Nephron (organoid): ENCODE results near the gene MIOX.

ENCODE experiments used
- H3K27ac Mint-ChIP-seq, 3 experiments: 2 replicates each; pipeline ENCODE4 v1.8.0; 2020; ENCODE audit warnings: mixed read lengths in 3 of 3, mild to moderate bottlenecking in 2 of 3, moderate library complexity in 1 of 3
- H3K27me3 Mint-ChIP-seq: 2 replicates; pipeline ENCODE4 v1.8.0; 2021; ENCODE audit warnings: low read depth, mild to moderate bottlenecking, moderate library complexity, mixed read lengths
- H3K36me3 Mint-ChIP-seq: 2 replicates; pipeline ENCODE4 v1.8.0; 2020; ENCODE audit warnings: low read depth, mixed read lengths
- H3K4me1 Mint-ChIP-seq: 2 replicates; pipeline ENCODE4 v1.8.0; 2020; ENCODE audit warnings: mixed read lengths
- H3K4me3 Mint-ChIP-seq, 3 experiments: 2 replicates each; pipeline ENCODE4 v1.8.0; 2020; ENCODE audit warnings: mild to moderate bottlenecking in 3 of 3, mixed read lengths in 3 of 3, moderate library complexity in 2 of 3
- H3K9me3 Mint-ChIP-seq: 2 replicates; pipeline ENCODE4 v1.8.0; 2020; ENCODE audit warnings: mixed read lengths
- CTCF ChIP-seq, 3 experiments: fragments of 200-600 bp; sonication (generic); IDR thresholded peaks; one replicate each; pipeline ENCODE4 v1.5.0; 2021; ENCODE audit warnings: antibody characterized with exemption in 3 of 3; ENCODE audit not compliant: unreplicated experiment in 3 of 3

MIOX gene

GRCh38 chr22:50486561-50487289, at the start of gene MIOX:
Gene MIOX, plus strand, starts transcription at chr22:50486859. Its CDS starts 39 bp downstream, at chr22:50486898.
- no peak within 1 kb of the TSS for H3K4me3 Mint-ChIP-seq
- no peaks in the 10 kb centered on the region for H3K9me3 Mint-ChIP-seq
- H3K27ac Mint-ChIP-seq = peak within 1 kb of the TSS in 2 of 3 experiments; percentile 3 to 7
- H3K27me3 Mint-ChIP-seq = peaks cover 15% of the 10 kb centered on the region
- H3K4me1 Mint-ChIP-seq = no peaks in the 10 kb centered on the region
- no peak for TF ChIP-seq CTCF (IDR thresholded peaks at IDR 0.05; ENCODE audit: unreplicated experiment in 3 of 3)
- no peaks in the 10 kb centered on the region for H3K36me3 Mint-ChIP-seq

- Mint-ChIP-seq H3K36me3 (peaks cover 7% of the 10 kb centered on the region), H3K27ac (no peak overlapping the region), H3K4me1 (no peaks in the 10 kb centered on the region), H3K9me3 (no peaks in the 10 kb centered on the region), H3K4me3 (no peak overlapping the region), H3K27me3 (no peaks in the 10 kb centered on the region)
- no peak for TF ChIP-seq CTCF (IDR thresholded peaks at IDR 0.05; ENCODE audit: unreplicated experiment in 3 of 3)
Observed at GRCh38 chr22:50437511-50438304, 49.0 kb upstream of the MIOX start.

- no peaks in the 10 kb centered on the region for H3K27me3 Mint-ChIP-seq
- H3K4me1 Mint-ChIP-seq = no peaks in the 10 kb centered on the region
- no peak overlapping the region for H3K4me3 Mint-ChIP-seq
- H3K27ac Mint-ChIP-seq = no peak overlapping the region
- H3K36me3 Mint-ChIP-seq = peaks cover 11% of the 10 kb centered on the region
- no peaks in the 10 kb centered on the region for H3K9me3 Mint-ChIP-seq
- no peak for TF ChIP-seq CTCF (IDR thresholded peaks at IDR 0.05; ENCODE audit: unreplicated experiment in 3 of 3)
Observed at GRCh38 chr22:50438305-50439275, 48.1 kb upstream of the MIOX start.

- Mint-ChIP-seq H3K36me3 (peaks cover 11% of the 10 kb centered on the region), H3K4me1 (no peaks in the 10 kb centered on the region), H3K4me3 (no peak overlapping the region), H3K27ac (no peak overlapping the region), H3K27me3 (no peaks in the 10 kb centered on the region), H3K9me3 (no peaks in the 10 kb centered on the region)
- TF ChIP-seq CTCF (IDR thresholded peaks at IDR 0.05; ENCODE audit: unreplicated experiment in 3 of 3) = no peak
Observed at GRCh38 chr22:50439314-50439870, 47.3 kb upstream of the MIOX start.

- H3K27me3 Mint-ChIP-seq = no peaks in the 10 kb centered on the region
- no peak overlapping the region for H3K27ac Mint-ChIP-seq
- TF ChIP-seq CTCF (IDR thresholded peaks at IDR 0.05; ENCODE audit: unreplicated experiment in 3 of 3) = no peak
- no peaks in the 10 kb centered on the region for H3K9me3 Mint-ChIP-seq
- H3K36me3 Mint-ChIP-seq = peaks cover 9% of the 10 kb centered on the region
- H3K4me1 Mint-ChIP-seq = no peaks in the 10 kb centered on the region
- H3K4me3 Mint-ChIP-seq = no peak overlapping the region
Observed at GRCh38 chr22:50439871-50440331, 46.8 kb upstream of the MIOX start.
